Measurements from ENCODE around the gene ROBO1.

DNA sequence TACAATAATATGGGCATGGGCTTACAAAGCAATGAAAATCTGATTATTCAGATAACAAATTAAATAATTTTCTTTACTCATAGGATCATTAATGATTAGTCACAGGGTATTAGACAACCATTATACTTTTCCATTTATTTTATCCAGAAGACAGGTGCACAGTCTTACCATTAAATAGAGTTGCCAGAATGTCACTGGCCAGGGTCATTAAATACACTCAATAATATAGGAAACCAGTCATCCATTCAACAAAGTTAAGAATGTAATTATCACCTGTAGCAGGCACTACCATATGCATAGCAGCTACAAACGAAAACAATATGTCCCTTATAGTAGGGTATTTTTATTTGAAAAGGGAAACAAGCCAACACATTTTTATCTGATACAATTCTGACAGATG, 16.1 kb downstream of the ROBO1 start:
- TF ChIP-seq, protein P1, sequence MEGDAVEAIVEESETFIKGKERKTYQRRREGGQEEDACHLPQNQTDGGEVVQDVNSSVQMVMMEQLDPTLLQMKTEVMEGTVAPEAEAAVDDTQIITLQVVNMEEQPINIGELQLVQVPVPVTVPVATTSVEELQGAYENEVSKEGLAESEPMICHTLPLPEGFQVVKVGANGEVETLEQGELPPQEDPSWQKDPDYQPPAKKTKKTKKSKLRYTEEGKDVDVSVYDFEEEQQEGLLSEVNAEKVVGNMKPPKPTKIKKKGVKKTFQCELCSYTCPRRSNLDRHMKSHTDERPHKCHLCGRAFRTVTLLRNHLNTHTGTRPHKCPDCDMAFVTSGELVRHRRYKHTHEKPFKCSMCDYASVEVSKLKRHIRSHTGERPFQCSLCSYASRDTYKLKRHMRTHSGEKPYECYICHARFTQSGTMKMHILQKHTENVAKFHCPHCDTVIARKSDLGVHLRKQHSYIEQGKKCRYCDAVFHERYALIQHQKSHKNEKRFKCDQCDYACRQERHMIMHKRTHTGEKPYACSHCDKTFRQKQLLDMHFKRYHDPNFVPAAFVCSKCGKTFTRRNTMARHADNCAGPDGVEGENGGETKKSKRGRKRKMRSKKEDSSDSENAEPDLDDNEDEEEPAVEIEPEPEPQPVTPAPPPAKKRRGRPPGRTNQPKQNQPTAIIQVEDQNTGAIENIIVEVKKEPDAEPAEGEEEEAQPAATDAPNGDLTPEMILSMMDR (IDR thresholded peaks at IDR 0.05; ENCODE audit: insufficient read depth, low read depth, low read length), result no peak
- TF ChIP-seq EZH2 (IDR thresholded peaks at IDR 0.05; ENCODE audit: insufficient read depth, low read length), result no peak
